ENCODE results near the gene ARL5B.
"Not testable (repeated sequence)": the region's sequence is repeated elsewhere in the genome, so short reads cannot be mapped to it uniquely, and the experiment has no call there.

ARL5B gene, protein sequence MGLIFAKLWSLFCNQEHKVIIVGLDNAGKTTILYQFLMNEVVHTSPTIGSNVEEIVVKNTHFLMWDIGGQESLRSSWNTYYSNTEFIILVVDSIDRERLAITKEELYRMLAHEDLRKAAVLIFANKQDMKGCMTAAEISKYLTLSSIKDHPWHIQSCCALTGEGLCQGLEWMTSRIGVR

DNA sequence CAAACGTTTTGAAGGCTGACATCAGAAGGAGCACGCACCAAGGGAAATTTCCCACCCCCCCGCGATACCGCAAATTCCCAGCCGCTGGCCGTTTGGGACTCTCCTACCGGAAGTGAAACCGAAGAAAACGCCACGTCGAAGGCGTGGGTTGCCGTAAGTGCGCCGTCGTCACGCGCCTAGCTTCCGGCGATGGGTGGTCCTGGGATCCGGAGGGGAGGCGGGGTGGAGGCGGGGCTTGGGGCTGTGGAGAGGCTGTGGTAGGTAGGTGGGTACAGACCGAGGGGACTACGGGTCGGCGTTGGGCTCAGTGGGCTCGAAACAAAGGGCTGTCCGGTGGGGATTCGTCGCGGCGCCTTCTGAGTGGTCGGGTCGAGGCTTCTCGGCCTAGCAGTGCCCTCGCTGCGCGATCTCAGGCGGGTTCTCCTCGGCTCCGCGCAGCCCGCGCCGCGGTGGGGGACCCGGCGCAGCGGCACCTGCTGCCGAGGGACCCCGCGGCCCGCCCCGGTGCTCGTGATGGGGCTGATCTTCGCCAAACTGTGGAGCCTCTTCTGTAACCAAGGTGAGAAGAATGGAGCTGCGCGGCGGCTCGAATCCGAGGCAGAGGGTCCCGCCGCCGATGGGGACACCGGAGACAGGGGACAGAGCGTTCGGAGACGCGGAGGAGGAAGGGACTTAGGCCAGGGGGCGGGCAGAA lies at the start of gene ARL5B:
ARL5B (plus strand) TSS at position 307 of the 694 bp plus-strand sequence; CDS start at position 514, 207 bp downstream.
- Mint-ChIP-seq H3K36me3 (ENCODE audit: low read depth) (peaks cover 25% of the 10 kb centered on the region), H3K4me3 (peak within 1 kb of the TSS; percentile 99), H3K27me3 (ENCODE audit: low read depth) (no peaks in the 10 kb centered on the region), H3K27ac (peak within 1 kb of the TSS; percentile 99), H3K9me3 (no peaks in the 10 kb centered on the region), H3K4me1 (ENCODE audit: low read depth) (peaks cover 25% of the 10 kb centered on the region)
- peak; percentile 96 for DNase-seq (ENCODE audit: low spot score)

DNA sequence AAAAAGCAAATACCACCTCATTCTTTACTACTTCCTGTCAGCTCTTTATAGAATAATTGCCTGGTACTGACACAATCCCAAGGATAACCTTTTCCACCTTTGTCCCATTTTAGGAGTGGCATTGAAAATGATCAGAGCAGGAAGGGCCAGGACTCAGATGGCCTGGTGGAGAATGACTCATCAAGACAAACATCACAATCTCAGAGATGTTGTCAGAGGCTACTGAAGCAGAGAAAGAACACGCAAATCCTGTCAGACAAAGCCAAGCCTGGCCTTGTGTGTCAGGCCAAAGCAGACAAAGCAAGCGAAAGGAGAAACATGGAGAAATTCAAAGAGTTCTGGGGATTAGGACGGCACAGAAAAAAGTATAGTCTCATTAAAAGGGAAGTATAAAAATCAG lies 48.7 kb upstream of the ARL5B start:
- Mint-ChIP-seq H3K27ac (no peak overlapping the region), H3K36me3 (ENCODE audit: low read depth) (peaks cover 36% of the 10 kb centered on the region)
- no peak for DNase-seq (ENCODE audit: low spot score)

DNA sequence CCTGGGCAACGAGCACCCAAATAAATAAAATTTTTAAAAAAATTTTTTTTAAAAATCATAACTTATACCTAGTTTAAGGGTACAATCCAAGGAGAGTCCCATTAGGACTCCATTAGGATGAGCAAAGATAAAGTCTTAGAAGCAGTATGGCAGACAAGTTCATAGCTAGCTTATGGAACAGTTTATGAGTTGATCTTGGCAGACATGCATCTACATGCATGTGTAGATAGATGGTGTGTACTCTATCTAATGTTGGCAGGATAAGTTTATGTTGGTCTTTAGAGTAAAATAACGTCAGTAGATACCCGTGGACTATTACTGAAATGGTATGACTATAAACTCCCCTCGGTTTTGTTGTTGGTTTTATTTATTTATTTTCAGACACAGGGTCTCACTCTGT lies 48.1 kb upstream of the ARL5B start:
- no peaks in the 10 kb centered on the region for H3K9me3 Mint-ChIP-seq
- peaks cover 36% of the 10 kb centered on the region for H3K36me3 Mint-ChIP-seq (ENCODE audit: low read depth)
- no peaks in the 10 kb centered on the region for H3K27me3 Mint-ChIP-seq (ENCODE audit: low read depth)
- H3K4me1 Mint-ChIP-seq (ENCODE audit: low read depth) = no peaks in the 10 kb centered on the region
- no peak for DNase-seq (ENCODE audit: low spot score)
- peak overlapping the region; percentile 5 for H3K27ac Mint-ChIP-seq
- H3K4me3 Mint-ChIP-seq = no peak overlapping the region

More for the DNA sequence above, 48.7 kb upstream of the ARL5B start:
- Mint-ChIP-seq H3K4me1 (ENCODE audit: low read depth) (no peaks in the 10 kb centered on the region), H3K4me3 (no peak overlapping the region), H3K27me3 (ENCODE audit: low read depth) (no peaks in the 10 kb centered on the region), H3K9me3 (no peaks in the 10 kb centered on the region)

DNA sequence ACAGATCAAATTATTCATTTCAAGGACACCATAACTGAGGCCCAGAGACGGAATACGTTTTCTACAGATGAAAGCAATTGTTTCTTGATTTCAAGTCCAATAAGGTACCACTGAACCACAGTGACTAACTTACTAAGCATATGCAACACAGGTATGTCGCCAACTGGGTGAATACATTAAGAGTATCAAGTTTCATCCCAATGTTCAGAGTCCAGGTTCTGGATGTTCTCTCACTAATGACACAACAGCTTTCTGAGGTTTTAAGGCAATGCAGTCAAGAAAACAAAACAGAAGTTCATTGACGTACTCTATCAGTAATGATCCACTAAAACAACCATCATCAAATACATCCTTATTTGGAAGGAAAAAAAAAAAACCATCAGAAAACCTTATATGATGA lies 43.6 kb upstream of the ARL5B start:
- peaks cover 49% of the 10 kb centered on the region for H3K36me3 Mint-ChIP-seq (ENCODE audit: low read depth)
- no peak overlapping the region for H3K27ac Mint-ChIP-seq
- H3K27me3 Mint-ChIP-seq (ENCODE audit: low read depth) = no peaks in the 10 kb centered on the region
- no peaks in the 10 kb centered on the region for H3K9me3 Mint-ChIP-seq
- no peak for DNase-seq (ENCODE audit: low spot score)
- peaks cover 16% of the 10 kb centered on the region for H3K4me1 Mint-ChIP-seq (ENCODE audit: low read depth)
- no peak overlapping the region for H3K4me3 Mint-ChIP-seq

DNA sequence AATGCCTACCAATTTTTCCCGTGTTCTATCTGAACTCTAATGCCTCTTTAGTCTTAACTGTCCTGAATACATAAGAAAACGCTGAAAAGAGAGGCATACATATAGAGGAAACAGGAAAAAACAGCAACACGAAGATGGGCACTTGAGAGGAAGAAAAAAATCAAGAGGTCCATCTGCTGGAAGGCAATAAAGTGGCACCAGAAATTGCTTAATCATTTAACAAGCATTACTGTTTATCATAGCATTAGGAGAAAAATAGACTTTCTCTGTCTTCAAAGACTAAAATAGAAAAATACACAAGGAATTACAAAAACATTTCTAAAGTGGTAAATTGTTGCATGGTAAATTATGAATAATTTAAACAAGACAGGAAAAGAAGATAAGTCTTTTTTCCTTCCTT lies 42.9 kb upstream of the ARL5B start:
- no peaks in the 10 kb centered on the region for H3K27me3 Mint-ChIP-seq (ENCODE audit: low read depth)
- H3K36me3 Mint-ChIP-seq (ENCODE audit: low read depth) = peaks cover 47% of the 10 kb centered on the region
- H3K4me3 Mint-ChIP-seq = no peak overlapping the region
- no peaks in the 10 kb centered on the region for H3K9me3 Mint-ChIP-seq
- H3K4me1 Mint-ChIP-seq (ENCODE audit: low read depth) = peaks cover 16% of the 10 kb centered on the region
- no peak for DNase-seq (ENCODE audit: low spot score)
- H3K27ac Mint-ChIP-seq = no peak overlapping the region

DNA sequence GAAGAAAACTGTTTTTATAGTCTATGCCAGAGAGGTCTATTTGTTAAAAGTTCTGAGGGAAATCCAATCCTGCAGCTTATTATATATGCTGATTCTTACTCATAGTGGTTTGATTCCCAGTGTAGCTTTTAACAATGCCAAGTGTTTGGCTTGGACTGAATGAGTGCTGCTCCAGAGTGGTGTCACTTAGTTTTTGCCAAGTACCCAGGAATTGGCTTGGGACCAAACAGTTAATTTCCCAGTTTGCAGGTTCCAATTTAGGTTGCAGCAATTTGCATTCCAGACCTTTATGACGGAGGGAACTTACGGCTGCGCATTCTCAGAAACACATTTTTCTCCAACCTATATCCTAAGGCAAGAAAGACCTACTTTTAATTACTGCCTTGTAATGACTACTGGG lies 40.2 kb upstream of the ARL5B start:
- Mint-ChIP-seq H3K9me3 (no peaks in the 10 kb centered on the region), H3K4me3 (no peak overlapping the region), H3K4me1 (ENCODE audit: low read depth) (peaks cover 16% of the 10 kb centered on the region), H3K27ac (no peak overlapping the region), H3K36me3 (ENCODE audit: low read depth) (peaks cover 39% of the 10 kb centered on the region), H3K27me3 (ENCODE audit: low read depth) (no peaks in the 10 kb centered on the region)
- DNase-seq (ENCODE audit: low spot score) = no peak

DNA sequence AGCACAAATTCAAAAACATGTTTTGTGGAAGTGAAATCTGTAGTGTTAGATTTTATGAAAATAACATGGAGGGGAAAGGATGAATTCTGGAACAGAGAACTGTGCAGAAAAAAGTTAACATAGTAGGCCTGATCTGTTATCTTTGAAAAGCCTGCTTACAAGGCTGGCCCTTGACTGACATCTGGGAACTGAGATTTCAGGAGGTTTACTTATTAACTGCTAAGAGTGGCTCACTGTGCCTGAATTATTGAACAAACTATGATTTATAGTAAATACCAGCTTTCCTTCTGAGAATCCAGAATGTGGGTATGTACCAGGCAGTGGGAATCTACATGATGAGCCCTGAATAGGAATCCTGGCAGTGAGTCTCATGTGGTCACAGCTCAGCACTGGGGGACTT lies 38.4 kb upstream of the ARL5B start:
- Mint-ChIP-seq H3K9me3 (no peaks in the 10 kb centered on the region), H3K4me1 (ENCODE audit: low read depth) (peaks cover 16% of the 10 kb centered on the region), H3K36me3 (ENCODE audit: low read depth) (peaks cover 33% of the 10 kb centered on the region), H3K27me3 (ENCODE audit: low read depth) (no peaks in the 10 kb centered on the region), H3K27ac (no peak overlapping the region), H3K4me3 (no peak overlapping the region)
- no peak for DNase-seq (ENCODE audit: low spot score)

DNA sequence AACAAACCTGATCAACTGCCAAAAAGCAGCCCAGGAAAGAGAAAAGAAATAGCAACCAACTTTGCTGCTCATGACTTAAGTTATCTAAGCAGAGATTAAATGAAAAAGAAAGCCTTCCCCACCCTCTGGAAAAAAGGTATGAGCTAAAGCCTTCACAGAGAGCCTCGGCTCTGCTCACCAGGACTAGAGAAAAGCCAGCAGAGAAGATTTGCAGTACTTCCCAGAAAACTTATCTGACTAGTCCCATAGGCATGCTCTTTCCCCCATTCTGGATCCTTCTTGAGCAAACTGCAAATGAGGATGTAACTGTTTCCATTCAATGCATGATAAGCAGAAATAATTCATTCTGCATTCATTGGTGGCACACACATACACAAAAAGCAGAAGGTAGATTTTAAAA lies 35.6 kb upstream of the ARL5B start:
- not testable (repeated sequence) for H3K4me3 Mint-ChIP-seq; H3K9me3 Mint-ChIP-seq; H3K27ac Mint-ChIP-seq; DNase-seq (ENCODE audit: low spot score); H3K27me3 Mint-ChIP-seq (ENCODE audit: low read depth)
- Mint-ChIP-seq H3K36me3 (ENCODE audit: low read depth) (peaks cover 28% of the 10 kb centered on the region), H3K4me1 (ENCODE audit: low read depth) (peaks cover 16% of the 10 kb centered on the region)

DNA sequence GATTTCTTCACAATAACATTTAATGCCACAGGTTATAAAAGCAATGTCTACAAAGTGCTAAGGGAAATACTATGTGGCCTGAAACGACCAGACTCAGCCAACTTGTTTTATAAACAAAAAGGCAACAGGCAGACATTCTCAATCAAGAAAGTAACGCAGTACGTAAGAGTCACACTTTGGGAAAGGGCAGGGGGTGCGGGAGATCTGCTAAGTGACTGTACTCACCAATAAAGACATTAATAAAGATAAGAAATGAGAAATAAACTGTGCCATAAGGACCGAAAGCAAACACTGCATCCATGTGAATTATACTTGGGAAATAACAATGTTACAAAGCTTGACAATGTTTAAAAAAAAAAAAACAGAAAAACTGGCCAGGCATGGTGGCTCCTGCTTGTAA lies 33.3 kb upstream of the ARL5B start:
- Mint-ChIP-seq H3K4me3 (peak overlapping the region; percentile 2), H3K27me3 (ENCODE audit: low read depth) (no peaks in the 10 kb centered on the region), H3K27ac (no peak overlapping the region), H3K4me1 (ENCODE audit: low read depth) (peaks cover 15% of the 10 kb centered on the region), H3K36me3 (ENCODE audit: low read depth) (peaks cover 25% of the 10 kb centered on the region), H3K9me3 (no peaks in the 10 kb centered on the region)
- DNase-seq (ENCODE audit: low spot score) = no peak

DNA sequence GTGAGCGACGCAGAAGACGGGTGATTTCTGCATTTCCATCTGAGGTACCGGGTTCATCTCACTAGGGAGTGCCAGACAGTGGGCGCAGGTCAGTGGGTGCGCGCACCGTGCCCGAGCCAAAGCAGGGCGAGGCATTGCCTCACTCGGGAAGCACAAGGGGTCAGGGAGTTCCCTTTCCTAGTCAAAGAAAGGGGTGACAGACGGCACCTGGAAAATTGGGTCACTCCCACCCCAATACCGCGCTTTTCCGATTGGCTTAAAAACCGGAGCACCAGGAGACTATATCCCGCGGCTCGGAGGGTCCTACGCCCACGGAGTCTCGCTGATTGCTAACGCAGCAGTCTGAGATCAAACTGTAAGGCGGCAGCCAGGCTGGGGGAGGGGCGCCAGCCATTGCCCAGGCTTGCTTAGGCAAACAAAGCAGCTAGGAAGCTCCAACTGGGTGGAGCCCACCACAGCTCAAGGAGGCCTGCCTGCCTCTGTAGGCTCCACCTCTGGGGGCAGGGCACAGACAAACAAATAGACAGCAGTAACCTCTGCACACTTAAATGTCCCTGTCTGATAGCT lies 31.7 kb upstream of the ARL5B start:
- H3K9me3 Mint-ChIP-seq; H3K27me3 Mint-ChIP-seq (ENCODE audit: low read depth): not testable (repeated sequence)
- H3K27ac Mint-ChIP-seq = peak overlapping the region; percentile 84
- peaks cover 20% of the 10 kb centered on the region for H3K36me3 Mint-ChIP-seq (ENCODE audit: low read depth)
- H3K4me1 Mint-ChIP-seq (ENCODE audit: low read depth) = peaks cover 15% of the 10 kb centered on the region
- peak overlapping the region; percentile 86 for H3K4me3 Mint-ChIP-seq
- peak; percentile 69 for DNase-seq (ENCODE audit: low spot score)

DNA sequence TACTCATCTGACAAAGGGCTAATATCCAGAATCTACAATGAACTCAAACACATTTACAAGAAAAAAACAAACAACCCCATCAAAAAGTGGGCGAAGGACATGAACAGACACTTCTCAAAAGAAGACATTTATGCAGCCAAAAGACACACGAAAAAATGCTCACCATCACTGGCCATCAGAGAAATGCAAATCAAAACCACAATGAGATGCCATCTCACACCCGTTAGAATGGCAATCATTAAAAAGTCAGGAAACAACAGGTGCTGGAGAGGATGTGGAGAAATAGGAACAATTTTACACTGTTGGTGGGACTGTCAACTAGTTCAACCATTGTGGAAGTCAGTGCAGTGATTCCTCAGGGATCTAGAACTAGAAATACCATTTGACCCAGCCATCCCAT lies 26.7 kb upstream of the ARL5B start:
- H3K4me3 Mint-ChIP-seq; H3K27ac Mint-ChIP-seq; H3K4me1 Mint-ChIP-seq (ENCODE audit: low read depth); H3K9me3 Mint-ChIP-seq; DNase-seq (ENCODE audit: low spot score); H3K27me3 Mint-ChIP-seq (ENCODE audit: low read depth): not testable (repeated sequence)
- peaks cover 32% of the 10 kb centered on the region for H3K36me3 Mint-ChIP-seq (ENCODE audit: low read depth)

DNA sequence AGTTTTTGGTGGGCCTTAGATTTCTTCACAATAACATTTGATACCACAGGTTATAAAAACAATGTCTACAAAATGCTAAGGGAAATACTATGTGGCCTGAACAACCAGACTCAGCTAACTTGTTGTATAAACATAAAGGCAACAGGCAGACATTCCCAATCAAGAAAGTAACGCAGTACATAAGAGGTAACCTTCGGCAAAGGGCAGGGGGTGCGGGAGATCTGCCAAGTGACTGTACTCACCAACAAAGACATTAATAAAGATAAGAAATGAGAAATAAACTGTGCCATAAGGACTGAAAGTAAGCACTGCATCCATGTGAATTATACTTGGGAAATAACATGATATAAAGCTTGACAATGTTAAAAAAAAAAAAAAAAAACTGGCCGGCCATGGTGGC lies 23.2 kb upstream of the ARL5B start:
- H3K27me3 Mint-ChIP-seq (ENCODE audit: low read depth) = no peaks in the 10 kb centered on the region
- H3K4me1 Mint-ChIP-seq (ENCODE audit: low read depth) = peaks cover 3% of the 10 kb centered on the region
- H3K4me3 Mint-ChIP-seq = no peak overlapping the region
- peaks cover 3% of the 10 kb centered on the region for H3K9me3 Mint-ChIP-seq
- no peak overlapping the region for H3K27ac Mint-ChIP-seq
- peaks cover 26% of the 10 kb centered on the region for H3K36me3 Mint-ChIP-seq (ENCODE audit: low read depth)
- DNase-seq (ENCODE audit: low spot score) = no peak

DNA sequence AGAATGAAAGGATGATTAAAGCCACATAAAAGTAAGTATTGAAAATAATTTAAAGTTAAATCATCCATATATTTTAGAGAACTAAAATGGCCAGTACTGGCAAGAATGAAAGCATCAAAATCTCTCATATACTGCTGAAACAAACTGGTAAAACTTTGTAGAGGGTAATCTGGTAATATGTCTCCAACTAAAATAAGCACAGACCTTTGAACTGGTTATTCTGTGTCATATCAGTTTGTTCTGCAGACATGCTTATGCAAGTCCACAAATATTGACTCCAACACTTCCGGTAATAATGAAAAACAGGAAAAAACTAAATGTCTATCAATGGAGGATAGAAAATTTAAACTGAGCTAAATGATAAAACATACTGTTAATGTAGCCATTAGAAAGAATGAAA lies 21.8 kb upstream of the ARL5B start:
- H3K36me3 Mint-ChIP-seq (ENCODE audit: low read depth) = peaks cover 29% of the 10 kb centered on the region
- H3K4me1 Mint-ChIP-seq (ENCODE audit: low read depth); H3K4me3 Mint-ChIP-seq; H3K27ac Mint-ChIP-seq; H3K9me3 Mint-ChIP-seq; DNase-seq (ENCODE audit: low spot score); H3K27me3 Mint-ChIP-seq (ENCODE audit: low read depth): not testable (repeated sequence)

DNA sequence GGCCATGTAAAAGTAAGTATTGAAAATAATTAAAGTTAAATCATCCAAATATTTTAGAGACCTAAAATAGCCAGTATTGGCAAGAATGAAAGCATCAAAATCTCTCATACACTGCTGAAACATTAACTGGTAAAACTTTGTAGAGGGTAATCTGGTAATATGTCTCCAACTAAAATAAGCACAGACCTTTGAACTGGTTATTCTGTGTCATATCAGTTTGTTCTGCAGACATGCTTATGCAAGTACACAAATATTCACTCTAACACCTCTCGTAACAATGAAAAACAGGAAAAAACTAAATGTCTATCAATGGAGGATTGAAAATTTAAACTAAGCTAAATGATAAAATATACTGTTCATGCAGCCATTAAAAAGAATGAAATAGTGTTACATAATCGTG lies 19.5 kb upstream of the ARL5B start:
- not testable (repeated sequence) for H3K9me3 Mint-ChIP-seq; DNase-seq (ENCODE audit: low spot score); H3K4me3 Mint-ChIP-seq; H3K27me3 Mint-ChIP-seq (ENCODE audit: low read depth); H3K27ac Mint-ChIP-seq
- Mint-ChIP-seq H3K4me1 (ENCODE audit: low read depth) (peaks cover 12% of the 10 kb centered on the region), H3K36me3 (ENCODE audit: low read depth) (peaks cover 18% of the 10 kb centered on the region)
